ENCODE measurements around the gene SERGEF.
A peak's percentile ranks its signal among the peaks of the same experiment; 100 is the strongest.
"Not testable (repeated sequence)": the region's sequence is repeated elsewhere in the genome, so short reads cannot be mapped to it uniquely, and the experiment has no call there.

Gene SERGEF

DNA sequence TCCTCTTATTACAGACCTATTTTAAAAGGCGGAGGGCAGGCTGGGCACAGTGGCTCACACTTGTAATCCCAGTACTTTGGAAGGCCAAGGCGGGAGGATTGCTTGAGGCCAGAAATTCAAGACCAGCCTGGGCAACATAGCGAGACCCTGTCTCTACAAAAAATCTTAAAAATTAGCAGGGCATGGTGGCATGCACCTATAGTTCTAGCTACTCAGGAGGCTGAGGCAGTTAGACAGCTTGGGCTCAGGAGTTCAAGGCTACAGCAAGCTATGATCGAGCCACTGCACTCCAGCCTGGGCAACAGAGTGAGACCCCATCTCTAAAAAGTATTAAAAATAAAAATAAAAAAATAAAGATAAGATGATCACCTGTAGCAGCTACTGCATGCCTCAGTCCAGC, 12.7 kb downstream of the SERGEF start:
- not testable (repeated sequence) for FAIRE-seq

DNA sequence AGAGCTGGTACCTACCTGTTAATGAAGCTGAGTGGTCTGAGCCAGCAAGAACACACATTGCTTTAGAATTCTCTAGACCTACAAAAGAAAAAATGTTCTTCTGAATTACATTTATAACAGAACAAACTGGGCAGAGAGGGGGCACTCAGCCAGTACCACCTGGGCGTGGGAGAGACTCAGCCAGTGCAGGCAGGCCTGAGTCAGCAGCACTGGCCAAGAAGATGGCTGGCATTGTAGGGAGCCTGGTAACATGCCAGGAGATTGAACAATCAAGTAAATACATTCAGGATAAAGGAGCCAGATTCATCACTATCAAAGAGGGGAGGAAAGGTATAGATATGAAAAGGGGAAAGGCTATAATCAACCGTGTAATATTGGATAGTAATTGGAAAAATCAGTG, 19.9 kb downstream of the SERGEF start:
- no peak for FAIRE-seq

DNA sequence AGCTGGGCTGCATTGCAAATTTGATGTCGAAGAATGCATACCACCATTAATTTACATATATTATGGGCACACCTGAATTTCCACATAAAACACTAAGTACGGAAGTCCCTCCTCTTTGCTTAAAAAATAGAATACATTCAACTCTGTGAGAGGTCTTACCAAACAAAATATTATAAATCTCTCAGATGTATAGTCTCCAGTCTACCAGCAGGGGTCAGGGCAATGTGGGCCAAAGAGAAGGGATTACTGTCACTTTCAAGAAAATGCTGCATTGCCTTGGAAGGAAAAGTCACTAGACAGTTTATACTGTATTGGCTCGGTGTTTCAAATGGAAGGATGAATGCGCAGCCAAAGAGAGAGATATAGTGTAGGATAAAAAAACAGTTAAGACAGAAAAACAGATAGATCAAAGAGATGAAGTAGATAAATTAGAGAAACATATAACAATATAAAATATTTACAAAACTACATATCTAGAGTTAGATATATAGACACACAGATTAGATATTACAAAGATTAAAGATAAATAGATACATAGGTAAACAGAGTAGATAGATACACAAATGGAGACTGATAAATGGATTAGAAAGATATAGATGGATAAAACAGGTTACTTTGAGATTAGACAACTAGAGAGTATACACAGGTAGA, 20.9 kb downstream of the SERGEF start:
- FAIRE-seq = peak; percentile 68

DNA sequence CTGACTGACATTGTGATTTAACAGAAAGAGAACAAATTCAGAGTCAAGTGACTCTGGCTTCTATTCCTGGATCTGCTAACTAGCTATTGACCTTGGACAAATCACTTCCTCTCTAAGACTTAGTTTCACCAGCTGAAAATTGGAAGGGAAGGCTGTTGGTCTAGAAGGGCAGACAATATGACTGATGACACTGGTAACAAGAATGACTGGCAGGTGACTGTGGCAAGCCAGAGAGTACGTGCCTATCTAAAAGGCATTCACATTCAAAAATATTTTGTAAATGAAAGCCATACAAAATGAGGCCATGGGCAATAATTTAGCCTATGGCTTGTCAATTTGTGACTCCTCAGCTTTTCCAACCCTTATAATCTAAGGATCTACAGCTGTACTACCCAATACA, 23.5 kb downstream of the SERGEF start:
- FAIRE-seq = no peak

DNA sequence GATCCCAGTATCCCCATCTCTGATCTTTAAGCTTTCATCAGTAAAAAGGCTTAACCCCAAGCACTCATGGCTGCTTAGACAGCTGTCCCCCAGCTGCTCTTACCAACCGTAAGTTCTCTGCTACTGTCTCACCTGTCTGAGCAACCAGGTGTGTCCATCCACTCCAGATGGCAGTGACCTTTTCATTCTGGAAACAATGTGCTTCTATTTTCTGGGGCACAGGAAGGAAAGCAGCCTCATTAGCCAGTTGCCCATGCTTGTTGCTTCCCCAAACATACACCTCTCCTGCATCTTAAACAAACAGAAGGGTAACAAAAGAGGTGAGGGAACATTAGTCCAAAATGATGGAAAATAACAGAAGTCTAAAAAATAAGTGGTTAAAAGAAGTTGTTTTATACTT, 24.4 kb downstream of the SERGEF start:
- no peak for FAIRE-seq

DNA sequence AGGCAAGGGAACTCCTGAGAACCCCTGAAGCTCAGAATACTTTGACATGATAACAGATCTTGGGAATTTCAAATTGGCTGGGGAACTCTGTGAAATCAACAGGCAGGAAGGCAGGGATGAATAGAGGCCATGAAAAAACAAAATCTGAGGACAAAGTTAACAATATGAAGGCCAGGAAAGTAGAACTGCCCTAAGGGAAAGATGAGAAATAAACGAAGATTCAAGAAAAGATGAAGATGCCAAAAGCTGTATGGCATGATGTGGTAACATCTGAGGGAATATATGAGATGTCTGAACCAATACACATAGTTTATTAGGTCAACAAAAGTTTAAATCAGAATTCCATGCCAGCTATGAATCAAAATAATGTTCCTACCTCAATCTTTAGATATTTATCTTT, 25.0 kb downstream of the SERGEF start:
- no peak for FAIRE-seq

DNA sequence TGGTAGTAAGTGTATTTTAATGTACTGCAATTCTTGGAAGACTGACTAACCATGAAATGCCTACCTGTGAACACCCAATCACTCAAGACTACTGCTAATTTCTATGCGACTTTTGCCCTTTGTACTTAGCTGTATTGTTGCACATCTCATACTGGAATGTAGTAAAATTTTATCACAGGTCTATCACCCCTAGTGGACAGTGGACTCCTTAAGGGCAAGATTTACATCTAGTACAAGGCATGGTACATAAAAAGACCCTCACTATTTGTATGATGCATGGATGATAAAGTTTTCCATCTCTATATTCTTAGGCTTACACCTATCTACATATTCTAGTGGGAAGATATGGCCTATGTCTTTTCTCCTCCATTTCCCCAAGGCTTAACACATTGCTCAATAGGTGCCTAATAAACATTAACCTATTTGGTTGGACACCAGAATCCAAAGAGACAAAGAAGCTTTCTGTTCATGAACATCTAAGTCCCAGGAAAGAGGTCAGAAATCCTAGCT, 26.1 kb downstream of the SERGEF start:
- FAIRE-seq = no peak

DNA sequence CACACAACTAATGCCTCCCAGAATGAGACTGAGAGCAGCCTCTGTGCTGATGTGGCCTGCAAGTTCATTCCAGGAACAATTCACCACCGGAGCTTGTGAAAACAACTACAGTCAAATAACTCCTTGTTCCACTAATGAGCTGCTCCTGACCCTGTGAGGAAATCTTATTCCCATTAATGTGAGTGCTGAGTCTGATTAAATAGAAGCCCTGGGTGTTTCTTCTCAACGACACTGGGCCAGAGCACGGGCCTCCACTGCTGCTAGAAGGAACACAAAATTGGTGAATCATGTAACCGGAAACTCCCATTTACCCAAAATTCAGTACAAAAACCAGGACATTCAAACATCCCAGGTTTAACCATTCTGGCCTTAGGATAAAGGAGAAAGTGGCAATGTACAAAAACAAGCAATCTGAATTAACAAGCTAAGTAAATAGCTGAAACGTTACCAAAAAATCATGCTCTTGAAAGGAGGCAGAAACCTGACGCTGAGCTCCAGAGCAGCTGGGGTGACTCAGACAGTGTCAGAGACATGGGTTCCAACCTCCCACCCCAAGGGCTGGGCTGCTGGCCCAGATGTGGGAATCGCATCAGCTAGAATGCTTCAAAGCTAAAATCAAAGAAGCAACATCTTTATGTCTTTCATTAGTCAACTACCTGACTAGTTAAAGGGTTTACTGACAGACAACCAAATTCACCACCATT, 26.7 kb downstream of the SERGEF start:
- FAIRE-seq = no peak

DNA sequence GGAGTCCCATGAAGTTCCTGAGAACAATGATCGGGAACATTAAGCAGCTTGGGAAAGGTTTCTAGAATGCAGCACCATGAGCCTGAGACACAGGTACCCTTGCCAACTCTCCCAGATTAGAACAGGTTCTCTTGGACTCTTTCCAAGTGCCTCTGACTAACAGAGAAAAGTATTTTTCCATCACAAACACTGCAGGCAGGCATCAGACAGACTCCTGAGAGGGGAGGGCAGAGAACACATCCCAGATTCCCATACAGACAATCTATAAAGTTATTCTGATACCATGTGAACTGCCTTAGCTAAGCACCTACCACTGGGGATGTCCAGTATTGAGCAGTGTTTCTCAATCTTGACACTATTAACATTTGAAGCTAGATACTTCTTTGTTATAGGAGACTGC, 27.3 kb downstream of the SERGEF start:
- no peak for FAIRE-seq

DNA sequence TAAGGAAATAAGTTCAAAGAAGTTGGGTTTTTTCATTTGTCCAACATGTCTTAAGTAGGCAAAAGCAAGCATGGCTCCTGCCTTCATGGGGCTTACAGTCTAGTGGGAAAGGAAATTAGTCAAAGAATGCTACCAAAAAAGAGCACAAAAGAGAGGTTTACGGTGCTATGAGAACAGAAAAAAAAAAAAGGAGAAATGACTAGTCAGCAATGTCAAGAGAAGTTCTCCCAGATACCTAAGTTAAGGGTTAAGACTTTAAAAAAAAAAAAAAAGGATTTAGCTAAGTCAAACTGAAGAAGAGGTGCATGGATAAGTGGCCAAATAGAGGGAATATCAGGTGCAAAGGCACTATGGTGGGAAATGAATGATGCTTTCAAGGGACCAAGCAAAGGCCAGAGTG, 29.3 kb downstream of the SERGEF start:
- no peak for FAIRE-seq

DNA sequence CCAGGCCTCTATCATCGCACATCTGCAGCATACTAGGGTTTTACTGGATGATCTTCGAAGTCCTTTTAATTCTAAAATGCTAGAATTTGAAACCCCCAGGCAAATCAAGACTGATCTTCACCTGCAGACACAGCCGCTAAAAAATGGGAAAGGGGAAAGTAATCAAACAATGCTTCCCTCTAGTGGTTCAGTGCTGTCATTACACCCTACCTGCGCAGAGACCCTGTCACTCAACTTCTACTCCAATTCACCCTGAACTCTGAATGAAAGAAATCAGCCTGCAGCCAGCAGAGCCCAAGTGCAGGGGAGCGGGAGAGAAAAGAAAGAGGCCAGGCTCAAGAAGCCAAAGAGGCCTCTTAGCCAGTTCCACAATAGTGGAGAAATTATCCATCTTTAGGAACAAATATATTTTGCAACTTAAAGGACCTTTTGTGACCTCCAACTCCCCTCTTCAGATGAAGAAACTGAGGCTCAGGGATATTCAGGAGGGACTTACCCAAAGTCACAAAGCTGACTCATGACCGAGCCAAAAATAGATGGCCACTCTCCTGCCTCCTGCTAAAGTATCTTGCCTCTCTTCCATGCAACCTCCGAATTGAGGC, 33.0 kb downstream of the SERGEF start:
- no peak for FAIRE-seq

DNA sequence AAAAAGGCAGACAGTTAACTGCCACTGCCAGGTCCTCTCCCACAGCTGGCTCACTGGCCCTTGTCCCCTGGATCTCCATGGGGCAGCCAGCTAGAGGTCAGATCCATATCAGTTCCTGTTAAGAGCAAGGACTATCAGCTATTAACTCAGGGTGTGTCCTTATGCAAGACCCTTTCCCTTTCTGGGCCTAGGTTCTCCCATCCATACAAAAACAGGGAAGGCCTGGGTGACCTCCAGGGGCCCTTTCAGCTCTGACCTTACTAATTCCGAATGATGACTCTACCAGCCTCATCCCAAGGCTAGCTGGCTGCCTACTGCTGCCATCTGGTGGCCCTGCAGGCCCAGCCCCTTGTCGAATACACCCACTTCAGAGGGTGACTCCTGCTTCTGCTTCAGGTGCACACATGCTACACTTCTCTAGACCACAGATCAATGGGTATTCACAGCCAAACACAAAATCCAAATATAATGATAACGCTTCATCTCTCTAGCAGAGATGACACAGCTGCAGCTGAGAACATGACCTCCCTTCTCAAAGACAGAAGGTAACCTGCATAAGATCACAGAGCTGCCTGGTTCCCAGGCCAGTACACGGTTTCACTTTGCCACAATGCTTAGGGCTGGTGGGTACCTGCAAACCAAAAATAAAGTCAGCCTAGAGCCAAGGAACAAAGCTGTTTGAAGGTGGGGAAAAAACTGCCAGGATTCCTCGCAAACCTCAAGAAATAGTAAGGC, 34.1 kb downstream of the SERGEF start:
- FAIRE-seq = no peak

DNA sequence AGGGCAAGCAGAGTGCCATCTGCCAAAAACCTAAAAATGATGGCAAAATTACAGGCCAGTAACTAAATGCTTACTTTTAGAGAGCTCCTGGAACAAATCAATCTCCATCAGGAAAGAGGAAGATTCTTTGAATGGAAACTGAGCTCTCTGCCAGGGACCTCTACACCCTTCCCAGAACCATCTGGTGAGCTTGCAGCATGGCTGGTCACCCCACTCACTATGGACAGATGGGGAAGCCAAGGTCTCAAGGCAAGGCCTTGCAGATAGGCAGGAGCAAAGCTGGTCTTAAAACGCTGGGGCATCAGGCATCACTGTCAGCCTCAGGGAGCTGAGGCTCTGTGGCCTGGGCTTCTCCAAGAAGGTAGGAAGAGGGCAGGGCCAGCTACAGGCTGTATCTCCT, 36.2 kb downstream of the SERGEF start:
- no peak for FAIRE-seq

DNA sequence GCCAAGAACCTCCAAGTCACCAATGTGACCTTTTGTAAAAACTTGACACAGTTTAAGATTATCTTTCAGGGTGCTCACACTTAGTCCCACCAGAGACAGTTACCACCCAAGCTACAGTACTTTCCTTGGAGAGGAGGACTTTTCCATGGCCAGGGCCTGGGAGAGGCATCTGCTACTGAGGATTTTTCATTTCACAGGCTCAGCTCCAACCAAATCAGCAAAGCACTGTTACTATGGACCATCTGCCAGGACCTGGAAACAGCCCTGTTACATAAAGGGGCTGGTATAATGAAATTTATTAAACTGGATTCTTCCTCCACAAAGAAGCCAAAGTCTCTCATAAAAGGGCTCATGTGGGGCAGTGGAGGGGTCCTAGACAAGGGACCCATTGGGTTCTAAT, 38.6 kb downstream of the SERGEF start:
- FAIRE-seq = no peak

DNA sequence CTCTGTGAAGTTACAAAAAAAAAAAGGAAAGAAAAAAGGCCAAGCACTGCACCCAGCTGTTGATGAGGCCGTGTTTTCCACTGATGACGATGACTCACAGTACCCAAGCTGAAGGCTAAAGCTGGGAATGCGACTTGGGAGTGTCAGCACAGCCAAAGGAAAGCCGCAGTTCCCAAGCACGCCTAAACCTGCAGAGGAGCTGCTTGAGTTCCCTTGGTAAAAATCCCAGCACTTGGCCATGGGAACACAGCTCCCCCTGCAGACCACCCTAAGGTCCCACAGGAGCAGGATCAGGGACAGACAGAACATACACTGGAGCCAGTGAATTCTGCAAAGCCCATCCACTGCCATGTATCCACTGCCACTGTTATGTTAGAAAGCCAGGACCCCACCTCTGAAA, 39.9 kb downstream of the SERGEF start:
- no peak for FAIRE-seq

DNA sequence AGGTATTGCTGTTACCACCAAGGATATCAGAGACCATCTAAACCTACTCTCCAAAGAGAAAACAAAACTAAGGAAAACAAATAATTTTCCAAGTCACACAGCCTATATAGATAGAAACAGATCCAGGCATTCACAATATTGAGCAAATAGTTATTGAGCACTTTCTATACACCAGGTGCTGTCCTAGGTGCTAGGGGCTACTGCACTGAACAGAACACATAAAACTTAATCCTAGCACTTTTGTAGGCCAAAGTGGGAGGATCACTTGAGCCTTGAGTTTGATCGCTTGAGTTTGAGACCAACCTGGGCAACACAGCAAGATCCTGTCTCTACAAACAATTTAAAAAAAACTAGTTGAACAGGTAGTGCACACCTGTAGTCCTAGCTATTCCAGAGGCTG, 44.6 kb downstream of the SERGEF start:
- no peak for FAIRE-seq

DNA sequence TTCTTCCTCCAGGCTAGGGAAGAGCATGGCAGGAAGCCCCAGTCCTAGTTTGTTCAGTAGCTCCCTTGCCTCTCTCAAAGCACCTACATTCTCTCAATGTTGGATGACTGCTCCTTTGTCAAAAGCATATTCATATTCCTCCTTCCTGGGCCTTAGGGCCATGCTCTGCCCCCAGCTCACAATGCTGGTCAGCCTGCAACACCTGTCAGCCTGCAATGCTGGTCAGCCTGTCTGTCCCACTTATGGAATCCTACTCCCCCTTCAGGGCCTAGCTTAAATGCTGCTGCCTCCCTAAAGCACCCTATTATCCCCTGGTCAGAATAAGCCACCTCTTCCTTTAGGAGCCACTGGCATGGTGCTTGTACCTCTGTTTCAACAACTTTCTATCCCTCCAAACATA, 45.2 kb downstream of the SERGEF start:
- no peak for FAIRE-seq

DNA sequence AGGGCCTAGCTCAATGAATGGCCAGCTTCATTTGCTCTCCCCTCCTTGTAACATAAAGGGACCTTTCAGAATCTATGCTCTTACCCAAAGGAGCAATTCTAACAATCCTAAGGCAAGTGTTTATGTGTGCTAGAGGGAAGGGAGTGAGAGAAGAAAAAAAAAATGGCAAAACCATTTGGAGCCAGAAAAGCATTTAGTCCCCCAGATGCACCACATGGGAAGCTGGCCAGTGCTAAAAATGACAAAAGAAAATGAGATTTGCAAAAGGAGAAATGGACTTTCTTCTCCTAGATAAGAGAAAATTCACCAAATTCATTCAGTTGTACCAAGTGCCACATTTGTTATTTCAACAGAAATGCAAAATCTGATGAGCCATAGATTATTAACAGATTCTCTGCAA, 52.8 kb downstream of the SERGEF start:
- FAIRE-seq = no peak

DNA sequence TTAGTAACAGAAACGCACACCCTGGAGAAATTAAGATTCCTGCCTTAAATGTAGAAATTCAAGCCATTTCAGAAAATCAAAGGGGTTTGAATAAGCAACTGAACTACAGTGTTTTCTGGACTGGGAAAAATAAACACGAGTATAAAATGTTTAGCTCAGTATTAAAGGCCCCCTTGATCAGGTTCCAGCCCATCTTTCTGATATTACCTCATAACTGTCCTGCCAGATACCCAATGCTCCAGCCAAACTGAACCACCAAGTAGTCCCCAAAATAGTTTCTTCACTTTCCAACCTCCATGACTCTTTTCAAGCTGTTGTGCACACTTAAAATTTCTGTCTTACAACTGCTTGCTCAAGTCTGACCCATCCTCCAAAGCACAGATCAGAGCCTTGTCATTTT, 54.4 kb downstream of the SERGEF start:
- FAIRE-seq = no peak

DNA sequence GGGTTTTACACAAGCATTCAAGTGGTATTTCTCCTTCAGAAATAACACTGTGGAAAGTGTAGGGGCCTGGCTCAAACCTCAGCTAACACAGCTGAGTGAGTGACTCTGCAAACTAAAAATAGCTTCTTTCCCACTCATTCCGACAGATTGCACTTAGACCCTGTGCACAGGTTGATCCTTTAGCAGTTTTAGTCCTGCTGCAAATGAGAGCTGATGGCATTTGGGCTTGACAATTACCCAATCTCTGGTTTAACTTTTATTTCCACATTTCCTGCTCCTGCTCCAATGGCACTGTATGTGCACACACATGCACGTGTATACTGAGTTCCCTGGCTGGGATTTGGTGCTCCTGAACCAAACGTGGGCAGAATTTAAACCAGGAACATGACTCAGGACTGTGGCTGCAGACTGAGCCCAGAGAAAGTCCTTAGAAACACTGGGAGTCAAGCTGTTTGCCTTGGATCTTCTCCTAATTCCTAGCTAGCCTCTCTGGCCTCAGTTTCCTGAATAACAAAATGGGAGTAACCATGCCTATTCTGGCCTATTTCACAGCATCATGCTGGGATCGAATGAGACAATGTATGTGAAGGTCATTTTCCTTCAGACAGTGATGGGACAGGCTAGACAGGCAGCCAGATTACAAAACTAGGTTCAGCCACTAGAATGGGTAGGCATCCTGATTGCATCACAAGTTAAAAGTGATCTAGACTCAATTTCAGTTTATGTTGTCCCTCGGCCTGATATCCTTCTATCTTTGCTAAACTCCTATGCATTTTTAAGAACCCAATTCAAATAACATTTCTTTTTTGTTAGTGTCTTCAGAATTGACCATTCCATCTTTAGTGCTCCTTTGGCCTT, 58.2 kb downstream of the SERGEF start:
- no peak for FAIRE-seq

DNA sequence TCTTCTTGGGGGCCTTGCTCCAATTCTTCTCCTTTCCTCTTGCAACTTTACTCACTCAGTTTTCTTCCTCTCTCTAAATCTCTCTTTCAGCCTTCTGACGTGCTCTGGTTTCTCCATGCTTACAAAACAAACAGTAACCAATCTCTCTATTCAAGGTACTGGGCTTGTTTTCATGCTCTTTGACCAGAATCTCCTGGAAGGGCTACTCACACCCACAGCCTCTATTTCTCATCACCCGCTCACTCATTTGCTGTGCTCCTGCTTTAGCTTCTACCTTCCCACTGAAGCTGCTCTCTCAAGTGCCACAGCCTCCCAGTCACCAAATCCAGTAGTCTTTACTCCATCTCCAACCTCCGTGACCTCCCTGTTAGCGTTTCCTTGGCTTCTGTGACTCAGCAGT, 60.4 kb downstream of the SERGEF start:
- no peak for FAIRE-seq

DNA sequence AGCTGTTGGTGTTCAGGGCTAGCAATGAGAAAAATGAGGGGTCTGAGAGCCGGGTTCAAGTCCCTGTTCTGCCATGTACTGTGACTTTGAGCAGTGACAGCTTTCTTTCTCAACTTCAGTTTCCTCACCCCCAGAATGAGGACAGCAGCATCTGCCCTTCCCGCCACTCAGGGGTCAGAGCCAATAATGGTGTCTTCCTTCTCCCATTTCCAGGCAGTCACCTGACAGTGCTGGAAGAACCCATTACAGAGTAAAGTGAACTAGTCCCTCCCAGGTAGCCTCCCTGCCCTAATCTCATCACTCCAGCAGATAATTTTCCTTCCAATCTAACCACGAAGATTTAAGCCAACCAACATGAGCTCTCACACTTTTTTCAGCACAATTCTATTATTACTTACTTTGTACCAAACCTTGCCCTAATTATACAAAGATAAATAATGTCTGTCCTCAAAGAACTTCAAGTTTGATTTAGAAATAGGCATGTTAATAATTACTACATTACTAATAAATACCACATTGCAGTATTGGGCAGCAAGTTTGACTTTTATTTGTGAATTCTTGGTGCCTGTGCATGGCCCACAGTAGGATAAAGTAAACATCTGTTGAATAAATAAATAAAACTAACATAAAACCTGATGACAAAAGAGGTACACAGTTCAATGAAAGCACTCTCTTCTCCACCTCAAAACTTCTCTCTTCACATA, 61.0 kb downstream of the SERGEF start:
- FAIRE-seq = no peak

All from endometrium (tissue), 2 donors.